CD4-positive, alpha-beta T cell treated with Interleukin-10 for 1 hour (primary cell): ENCODE results near the gene MUC5B.

Experiments
- DNase-seq: peaks from one replicate; pipeline ENCODE4 v3.0.0-alpha.2; 2020

The MUC5B gene

GRCh38 chr11:1303126-1303821 is 80.4 kb downstream of the MUC5B start:
- DNase-seq, result no peak

- DNase-seq, result no peak
Observed at GRCh38 chr11:1303973-1304372, 81.1 kb downstream of the MUC5B start.

GRCh38 chr11:1304380-1304779 is 81.5 kb downstream of the MUC5B start:
- DNase-seq, result no peak

GRCh38 chr11:1305063-1305495 is 82.2 kb downstream of the MUC5B start:
- no peak for DNase-seq

- no peak for DNase-seq
Observed at GRCh38 chr11:1305501-1306056, 82.7 kb downstream of the MUC5B start.

- no peak for DNase-seq
Observed at GRCh38 chr11:1306186-1307162, 83.6 kb downstream of the MUC5B start.

GRCh38 chr11:1307163-1307870 is 84.5 kb downstream of the MUC5B start:
- no peak for DNase-seq

- DNase-seq, result no peak
Observed at GRCh38 chr11:1307998-1308742, 85.3 kb downstream of the MUC5B start.

GRCh38 chr11:1308743-1309497 is 86.1 kb downstream of the MUC5B start:
- no peak for DNase-seq

GRCh38 chr11:1309498-1310317 is 86.8 kb downstream of the MUC5B start, which contains the start of gene TOLLIP:
Gene TOLLIP, minus strand, starts transcription at chr11:1309632. Its CDS starts 134 bp downstream, at chr11:1309498.
- DNase-seq, result peak; percentile 98

GRCh38 chr11:1310318-1310687 is 87.4 kb downstream of the MUC5B start:
- DNase-seq, result peak; percentile 26

GRCh38 chr11:1310772-1311468 is 88.1 kb downstream of the MUC5B start:
- peak; percentile 74 for DNase-seq
